HCT116 (cell line): Measurements from ENCODE around the gene SUSD2. TPM values are rescaled to one million over a fixed set of nuclear protein-coding genes. Genes with fewer than 3 reads are reported as not detected.

ENCODE experiments used
- ATAC-seq: fragments of 200-7000 bp; cut with Tn5 transposase; 2 replicates; pipeline ENCODE4 v1.9.1; 2020; ENCODE audit warnings: mild to moderate bottlenecking, moderate library complexity
- BruUV-seq: library from RNA; stranded (reverse); fragments of 400-500 nt; replicated peaks from 2 replicates; lab custom pipeline; 2021; lab: Mats Ljungman, UMichigan
- CTCF ChIA-PET: fragments of 300-600 bp; sonication (Branson Sonifier 250); formaldehyde crosslinking; loops from one replicate; lab custom pipeline; 2021; ENCODE audit warnings: antibody characterized with exemption; lab: Charles Lee
- POLR2A ChIA-PET: fragments of 300-600, 350-600 bp; sonication (Branson Sonifier 250); formaldehyde crosslinking; loops from one replicate; lab custom pipeline; 2021; ENCODE audit warnings: antibody characterized with exemption; lab: Charles Lee
- RAD21 ChIA-PET, 2 experiments: fragments of 300-600 bp; sonication (Branson Sonifier 250); formaldehyde crosslinking; loops; one replicate each; lab custom pipeline; 2023; ENCODE audit warnings: low total read pairs in 2 of 2; ENCODE audit not compliant: uncharacterized antibody in 2 of 2, unreplicated experiment in 2 of 2, low non-redundant PET in 1 of 2; lab: Charles Lee
- DNase-seq: peaks from one replicate; pipeline ENCODE4 v3.0.0-alpha.2; 2010; ENCODE audit warnings: low read depth, low spot score
- H2AFZ ChIP-seq: fragments of 200-600 bp; shearing (Covaris generic), sonication (generic); 2 replicates; pipeline ENCODE4 v1.6.1; 2017; ENCODE audit warnings: low read depth, mixed run types, mixed read lengths, antibody characterized with exemption, low read length; ENCODE audit not compliant: poor library complexity, severe bottlenecking
- H3K27ac ChIP-seq: 2 replicates; pipeline ENCODE4 v1.5.1; 2012; ENCODE audit warnings: low read depth, low read length
- H3K27me3 ChIP-seq: fragments of 200-600 bp; sonication (generic); 2 replicates; pipeline ENCODE4 v1.6.1; 2016; ENCODE audit warnings: mixed run types, low read length, mixed read lengths; ENCODE audit not compliant: insufficient read depth
- H3K36me3 ChIP-seq, 2 experiments: fragments of 200-500 bp in 1 of 2; fragments of 200-600 bp in 1 of 2; sonication (Bioruptor generic) in 1 of 2; sonication (generic) in 1 of 2; 2 replicates each; pipeline versions ENCODE4 v1.5.1 to v1.6.1; 2014 to 2016; ENCODE audit warnings: low read length in 2 of 2, inconsistent platforms in 1 of 2, mixed read lengths in 1 of 2, mixed run types in 1 of 2; ENCODE audit not compliant: insufficient read depth in 2 of 2, control insufficient read depth in 1 of 2
- H3K4me1 ChIP-seq, 2 experiments: fragments of 200-600 bp in 1 of 2; sonication (generic) in 1 of 2; 2 replicates each; pipeline versions ENCODE4 v1.5.1 to v1.6.1; 2012 to 2017; ENCODE audit warnings: low read length in 2 of 2, inconsistent platforms in 1 of 2, mild to moderate bottlenecking in 1 of 2, mixed read lengths in 1 of 2, mixed run types in 1 of 2, moderate library complexity in 1 of 2; ENCODE audit not compliant: insufficient read depth in 2 of 2, control insufficient read depth in 1 of 2
- H3K4me2 ChIP-seq: fragments of 200-600 bp; sonication (generic); 2 replicates; pipeline ENCODE4 v1.6.1; 2017; ENCODE audit warnings: mixed run types, low read length, mixed read lengths
- H3K4me3 ChIP-seq, 2 experiments: fragments of 200-600 bp in 1 of 2; sonication (generic) in 1 of 2; replicated peaks in 1 of 2; 2 replicates each; pipeline ENCODE4 v1.5.1; 2011 to 2016; ENCODE audit warnings: low read length in 2 of 2, control low read depth in 1 of 2, low read depth in 1 of 2, mild to moderate bottlenecking in 1 of 2, mixed read lengths in 1 of 2, mixed run types in 1 of 2
- H3K79me2 ChIP-seq: fragments of 200-600 bp; sonication (generic); 2 replicates; pipeline ENCODE4 v1.6.1; 2017; ENCODE audit warnings: mild to moderate bottlenecking, mixed run types, low read length, moderate library complexity, mixed read lengths; ENCODE audit not compliant: insufficient read depth
- H3K9ac ChIP-seq: fragments of 200-600 bp; sonication (generic); 2 replicates; pipeline ENCODE4 v1.6.1; 2016; ENCODE audit warnings: low read length, mixed read lengths
- H3K9me2 ChIP-seq: fragments of 200-600 bp; sonication (generic), shearing (Covaris generic); 2 replicates; pipeline ENCODE4 v1.6.1; 2017; ENCODE audit warnings: mixed run types, mild to moderate bottlenecking, moderate library complexity; ENCODE audit not compliant: insufficient read depth
- H3K9me3 ChIP-seq, 2 experiments: fragments of 200-500 bp in 1 of 2; fragments of 200-600 bp in 1 of 2; sonication (Bioruptor generic) in 1 of 2; sonication (generic) in 1 of 2; 2 replicates each; pipeline ENCODE4 v1.6.1; 2014 to 2017; ENCODE audit warnings: low read length in 2 of 2, mixed read lengths in 2 of 2, inconsistent platforms in 1 of 2, low read depth in 1 of 2, mild to moderate bottlenecking in 1 of 2, mixed run types in 1 of 2, moderate library complexity in 1 of 2; ENCODE audit not compliant: control insufficient read depth in 1 of 2, insufficient read depth in 1 of 2
- H4K20me1 ChIP-seq: fragments of 200-600 bp; sonication (generic), shearing (Covaris generic); 2 replicates; pipeline ENCODE4 v1.6.1; 2017; ENCODE audit warnings: mixed run types, mild to moderate bottlenecking, moderate library complexity; ENCODE audit not compliant: insufficient read depth
- CEBPB ChIP-seq: IDR thresholded peaks from 2 replicates; pipeline ENCODE4 v1.6.1; 2012; ENCODE audit warnings: low read depth
- CTCF ChIP-seq, 3 experiments: fragments of 200-600 bp in 1 of 3; sonication (generic) in 1 of 3; IDR thresholded peaks in 2 of 3; conservative IDR thresholded peaks in 1 of 3; 2 replicates each; pipeline ENCODE4 v1.5.1; 2012 to 2017; ENCODE audit warnings: low read depth in 2 of 3, low read length in 2 of 3, antibody characterized with exemption in 1 of 3, borderline replicate concordance in 1 of 3, control low read depth in 1 of 3, mild to moderate bottlenecking in 1 of 3, mixed read lengths in 1 of 3, mixed run types in 1 of 3, moderate library complexity in 1 of 3; ENCODE audit not compliant: insufficient read depth in 1 of 3
- ELF1 ChIP-seq: IDR thresholded peaks from 2 replicates; pipeline ENCODE4 v1.6.1; 2012; ENCODE audit warnings: low read depth, borderline replicate concordance
- EZH2 ChIP-seq: fragments of 200-600 bp; sonication (generic); IDR thresholded peaks from 2 replicates; pipeline ENCODE4 v1.6.1; 2017; ENCODE audit warnings: antibody characterized with exemption, mixed run types
- FOSL1 ChIP-seq: IDR thresholded peaks from 2 replicates; pipeline ENCODE4 v1.6.1; 2012; ENCODE audit warnings: low read depth
- MAX ChIP-seq: IDR thresholded peaks from 2 replicates; pipeline ENCODE4 v1.6.1; 2012
- POLR2AphosphoS5 ChIP-seq: IDR thresholded peaks from 2 replicates; pipeline ENCODE4 v1.6.1; 2011; ENCODE audit warnings: mild to moderate bottlenecking, low read depth, low read length, moderate library complexity
- RAD21 ChIP-seq: IDR thresholded peaks from 2 replicates; pipeline ENCODE4 v1.6.1; 2012; ENCODE audit warnings: low read depth, mild to moderate bottlenecking
- REST ChIP-seq: IDR thresholded peaks from 2 replicates; pipeline ENCODE4 v1.6.1; 2012; ENCODE audit warnings: low read depth
- SP1 ChIP-seq: IDR thresholded peaks from 2 replicates; pipeline ENCODE4 v1.6.1; 2012; ENCODE audit warnings: low read depth
- TCF7L2 ChIP-seq: IDR thresholded peaks from 2 replicates; pipeline ENCODE4 v1.7.0; 2011; ENCODE audit warnings: borderline replicate concordance, inconsistent platforms; ENCODE audit not compliant: insufficient read depth, insufficient read length; ENCODE audit errors: extremely low read depth
- ZFX ChIP-seq: fragments of 450-650 bp; IDR thresholded peaks from 2 replicates; pipeline ENCODE4 v1.6.1; 2017
- ZNF274 ChIP-seq: fragments of 200-500 bp; sonication (Bioruptor generic); IDR thresholded peaks from 2 replicates; pipeline ENCODE4 v1.6.1; 2014; ENCODE audit warnings: mild to moderate bottlenecking, low read depth, low read length, inconsistent platforms
- intact Hi-C: fragments of 100-400 bp; cut with micrococcal nuclease; formaldehyde crosslinking; loops from 2 replicates; pipeline ENCODE4 v1.10.0; 2022
- total RNA-seq: library from RNA; stranded (reverse); gene quantifications from one replicate; pipeline ENCODE4 v1.2.1, GENCODE V29; 2021; ENCODE audit not compliant: unreplicated experiment

Gene SUSD2
- total RNA-seq, 1 experiment from 2014 or later = 6.6 TPM

- H3K27ac ChIP-seq = no peak overlapping the region
- ATAC-seq (no peak), DNase-seq (no peak)
- ChIA-PET CTCF (interaction anchor here (1.2 kb wide), 1 partner anchor 15 kb away, joined by 3 read pairs; no protein-coding TSS in a partner anchor), RAD21 (no interaction called here), POLR2A (no interaction called here)
- H3K4me2 ChIP-seq = no peak overlapping the region
- no peaks in the 10 kb centered on the region for H3K79me2 ChIP-seq
- no peak overlapping the region for H2AFZ ChIP-seq
- no peaks in the 10 kb centered on the region for H3K9me3 ChIP-seq
- no TSS peak for BruUV-seq
- H3K4me1 ChIP-seq = no peaks in the 10 kb centered on the region
- H3K9me2 ChIP-seq = no peaks in the 10 kb centered on the region
- peaks cover 0 to 13% of the 10 kb centered on the region in 2 experiments; a peak in 3 of 4 replicates for H3K36me3 ChIP-seq
- no peak overlapping the region for H3K9ac ChIP-seq
- TF ChIP-seq ZNF274 (no peak), ZFX (no peak), POLR2AphosphoS5 (no peak)
- H4K20me1 ChIP-seq = no peaks in the 10 kb centered on the region
- no peaks in the 10 kb centered on the region for H3K27me3 ChIP-seq
- intact Hi-C loops = no loop called here
- H3K4me3 ChIP-seq = no peak overlapping the region
Observed at GRCh38 chr22:24171822-24172221, 9.5 kb upstream of the SUSD2 start.

- Histone ChIP-seq H3K9ac (no peak overlapping the region), H2AFZ (no peak overlapping the region), H3K27ac (no peak overlapping the region), H3K4me2 (no peak overlapping the region), H3K4me3 (no peak overlapping the region), H3K4me1 (no peaks in the 10 kb centered on the region), H3K9me2 (no peaks in the 10 kb centered on the region), H4K20me1 (no peaks in the 10 kb centered on the region), H3K9me3 (no peaks in the 10 kb centered on the region), H3K36me3 (peaks cover 0 to 6% of the 10 kb centered on the region in 2 experiments; a peak in 3 of 4 replicates), H3K79me2 (no peaks in the 10 kb centered on the region), H3K27me3 (no peaks in the 10 kb centered on the region)
- BruUV-seq = no TSS peak
- intact Hi-C loops = loop anchor here (5.0 kb wide), 1 partner anchor 193 kb away; the partner anchor contains the start of gene GSTT2
- TF ChIP-seq ZNF274 (no peak), CTCF (IDR thresholded peaks at IDR 0.05 in 2 of 3, conservative IDR thresholded peaks at IDR 0.05 in 1 of 3; ENCODE audit: borderline replicate concordance in 1 of 3, insufficient read depth in 1 of 3, low read depth in 2 of 3, low read length in 2 of 3) (peak; percentile 68 to 94 (median 85)), CEBPB (no peak), RAD21 (peak; percentile 82), TCF7L2 (no peak), ELF1 (no peak), MAX (no peak), SP1 (no peak), REST (no peak), FOSL1 (no peak), EZH2 (no peak)
- DNase-seq (peak; percentile 31), ATAC-seq (peak; percentile 89)
- ChIA-PET RAD21 (no interaction called here), CTCF (interaction anchor here (0.6 to 2.3 kb wide), 19 partner anchors 9 to 380 kb away, joined by 3 to 29 read pairs (median 4); partner anchors contain the start of genes CABIN1 and GUCD1), POLR2A (no interaction called here)
Observed at GRCh38 chr22:24175160-24175808, 6.0 kb upstream of the SUSD2 start.
